Measurements from ENCODE around the gene APLP2. TPM values are rescaled to one million over a fixed set of nuclear protein-coding genes. Genes with fewer than 3 reads are reported as not detected.
A peak's percentile ranks its signal among the peaks of the same experiment; 100 is the strongest.

The APLP2 gene
- polyA plus RNA-seq, 3 donors, result 486 to 622 (median 591) TPM

DNA sequence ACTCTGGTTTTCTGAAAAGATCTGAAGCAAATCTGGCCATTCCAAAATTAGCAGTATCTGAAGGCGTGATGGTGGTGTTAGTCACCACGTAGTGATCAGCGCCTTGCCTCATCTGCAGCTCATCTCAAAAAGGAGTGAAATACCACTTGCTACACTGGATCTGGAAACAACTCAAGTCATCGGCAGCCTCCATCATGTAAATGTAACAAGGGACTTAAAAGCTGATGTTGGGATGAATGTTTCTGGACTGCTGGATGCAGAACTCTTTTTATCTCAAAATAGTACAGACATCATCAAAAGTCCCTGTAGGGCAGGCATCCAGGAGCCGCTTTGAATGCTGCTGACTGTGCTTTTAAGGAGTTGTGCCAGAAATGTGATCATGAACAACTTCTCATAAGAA lies 14.1 kb upstream of the APLP2 start:
- H3K27ac ChIP-seq (ENCODE audit: low read depth in 1 of 2, low read length in 2 of 2), result no peak overlapping the region
- H3K4me1 Mint-ChIP-seq, result peaks cover 30% of the 10 kb centered on the region
- WGBS (ENCODE audit: insufficient coverage), result 67% methylated on average over 1 of the region's 5 CpGs

DNA sequence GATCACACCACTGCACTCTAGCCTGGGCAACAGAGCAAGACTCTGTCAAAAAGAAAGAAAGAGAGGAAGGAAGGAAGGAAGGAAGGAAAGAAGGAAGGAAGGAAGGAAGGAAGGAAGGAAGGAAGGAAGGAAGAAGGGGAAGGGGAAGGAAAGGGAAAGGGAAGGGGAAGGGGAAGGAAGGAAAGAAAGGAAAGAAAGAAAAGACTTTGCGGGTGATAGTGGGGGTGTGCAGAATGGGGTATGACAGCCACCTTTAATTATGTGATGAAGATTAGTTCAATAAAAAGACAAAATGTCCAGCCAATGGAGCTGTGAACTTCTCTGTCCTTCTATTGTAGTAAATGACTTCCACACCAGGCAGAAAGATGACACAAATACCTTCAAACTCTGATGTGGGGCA lies 8.7 kb upstream of the APLP2 start:
- 86% methylated on average over 1 of the region's 1 CpG for WGBS (ENCODE audit: insufficient coverage)

More for the DNA sequence above, 14.1 kb upstream of the APLP2 start:
- Histone ChIP-seq H3K27me3 (ENCODE audit: control insufficient read depth in 2 of 2, insufficient read depth in 2 of 2, low read length in 2 of 2) (no peaks in the 10 kb centered on the region), H3K9me3 (replicated peaks in 1 of 2; ENCODE audit: control insufficient read depth in 1 of 2, insufficient read depth in 1 of 2, low read length in 2 of 2) (peaks cover 0 to 3% of the 10 kb centered on the region in 2 donors), H3K4me2 (replicated peaks; ENCODE audit: extremely low read depth, low read length, poor library complexity, severe bottlenecking) (no peak overlapping the region), H3K4me1 (ENCODE audit: control insufficient read depth in 1 of 2, insufficient read depth in 2 of 2, low read length in 2 of 2) (peaks cover 17 to 29% of the 10 kb centered on the region in 2 donors), H3K4me3 (replicated peaks in 1 of 3; ENCODE audit: low read depth in 2 of 3, low read length in 3 of 3) (no peak overlapping the region), H2AFZ (ENCODE audit: insufficient read depth, low read depth, low read length, poor library complexity, severe bottlenecking) (no peak overlapping the region), H3K9ac (ENCODE audit: insufficient read depth, low read length, poor library complexity, severe bottlenecking) (no peak overlapping the region), H3K36me3 (replicated peaks in 1 of 2; ENCODE audit: control insufficient read depth in 1 of 2, insufficient read depth in 2 of 2, low read length in 2 of 2) (no peaks in the 10 kb centered on the region), H3K79me2 (ENCODE audit: insufficient read depth, low read length) (no peaks in the 10 kb centered on the region), H4K20me1 (ENCODE audit: insufficient read depth, low read length) (no peaks in the 10 kb centered on the region)
- TF ChIP-seq, protein P1, sequence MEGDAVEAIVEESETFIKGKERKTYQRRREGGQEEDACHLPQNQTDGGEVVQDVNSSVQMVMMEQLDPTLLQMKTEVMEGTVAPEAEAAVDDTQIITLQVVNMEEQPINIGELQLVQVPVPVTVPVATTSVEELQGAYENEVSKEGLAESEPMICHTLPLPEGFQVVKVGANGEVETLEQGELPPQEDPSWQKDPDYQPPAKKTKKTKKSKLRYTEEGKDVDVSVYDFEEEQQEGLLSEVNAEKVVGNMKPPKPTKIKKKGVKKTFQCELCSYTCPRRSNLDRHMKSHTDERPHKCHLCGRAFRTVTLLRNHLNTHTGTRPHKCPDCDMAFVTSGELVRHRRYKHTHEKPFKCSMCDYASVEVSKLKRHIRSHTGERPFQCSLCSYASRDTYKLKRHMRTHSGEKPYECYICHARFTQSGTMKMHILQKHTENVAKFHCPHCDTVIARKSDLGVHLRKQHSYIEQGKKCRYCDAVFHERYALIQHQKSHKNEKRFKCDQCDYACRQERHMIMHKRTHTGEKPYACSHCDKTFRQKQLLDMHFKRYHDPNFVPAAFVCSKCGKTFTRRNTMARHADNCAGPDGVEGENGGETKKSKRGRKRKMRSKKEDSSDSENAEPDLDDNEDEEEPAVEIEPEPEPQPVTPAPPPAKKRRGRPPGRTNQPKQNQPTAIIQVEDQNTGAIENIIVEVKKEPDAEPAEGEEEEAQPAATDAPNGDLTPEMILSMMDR (IDR thresholded peaks at IDR 0.05), result no peak
- Mint-ChIP-seq H3K4me3 (no peak overlapping the region), H3K36me3 (no peaks in the 10 kb centered on the region), H3K27me3 (ENCODE audit: low read depth in 3 of 3) (peaks cover 0 to under 1% (median 0%) of the 10 kb centered on the region in 3 donors), H3K27ac (peak overlapping the region in 1 of 7 donors; percentile 67), H3K9me3 (peaks cover 0 to 6% (median 3%) of the 10 kb centered on the region in 7 donors)
- intact Hi-C loops (cut with micrococcal nuclease), result no loop called here
- peak in 2 of 3 donors; percentile 47 to 86 for DNase-seq

More for the DNA sequence above, 8.7 kb upstream of the APLP2 start:
- Histone ChIP-seq H3K9me3 (replicated peaks in 1 of 2; ENCODE audit: control insufficient read depth in 1 of 2, insufficient read depth in 1 of 2, low read length in 2 of 2) (no peaks in the 10 kb centered on the region), H3K27me3 (ENCODE audit: control insufficient read depth in 2 of 2, insufficient read depth in 2 of 2, low read length in 2 of 2) (no peaks in the 10 kb centered on the region), H3K27ac (ENCODE audit: low read depth in 1 of 2, low read length in 2 of 2) (no peak overlapping the region), H3K79me2 (ENCODE audit: insufficient read depth, low read length) (no peaks in the 10 kb centered on the region), H3K36me3 (replicated peaks in 1 of 2; ENCODE audit: control insufficient read depth in 1 of 2, insufficient read depth in 2 of 2, low read length in 2 of 2) (no peaks in the 10 kb centered on the region), H3K4me1 (ENCODE audit: control insufficient read depth in 1 of 2, insufficient read depth in 2 of 2, low read length in 2 of 2) (peaks cover 10 to 16% of the 10 kb centered on the region in 2 donors), H3K4me3 (replicated peaks in 1 of 3; ENCODE audit: low read depth in 2 of 3, low read length in 3 of 3) (no peak overlapping the region), H4K20me1 (ENCODE audit: insufficient read depth, low read length) (no peaks in the 10 kb centered on the region), H3K4me2 (replicated peaks; ENCODE audit: extremely low read depth, low read length, poor library complexity, severe bottlenecking) (no peak overlapping the region), H2AFZ (ENCODE audit: insufficient read depth, low read depth, low read length, poor library complexity, severe bottlenecking) (no peak overlapping the region), H3K9ac (ENCODE audit: insufficient read depth, low read length, poor library complexity, severe bottlenecking) (no peak overlapping the region)
- Mint-ChIP-seq H3K27me3 (ENCODE audit: low read depth in 3 of 3) (peaks cover 0 to 3% (median 1%) of the 10 kb centered on the region in 3 donors), H3K4me3 (no peak overlapping the region), H3K36me3 (no peaks in the 10 kb centered on the region), H3K27ac (peak overlapping the region in 1 of 7 donors; percentile 64), H3K4me1 (peaks cover 23% of the 10 kb centered on the region), H3K9me3 (peaks cover 0 to 4% (median 0%) of the 10 kb centered on the region in 7 donors)
- intact Hi-C loops (cut with micrococcal nuclease), result loop anchor here in 1 of 2 donors (10.0 kb wide), 1 partner anchor 136 kb away; no protein-coding TSS in a partner anchor
- TF ChIP-seq, protein P1 (IDR thresholded peaks at IDR 0.05), result no peak
- DNase-seq, result no peak
